DOHH2 (cell line): ENCODE data around the gene UBE2H.

ENCODE experiments used
- H3F3A ChIP-seq: fragments of 200-600 bp; sonication (generic), shearing (Covaris generic); 2 replicates; pipeline ENCODE4 v1.6.0; 2016; ENCODE audit warnings: antibody characterized with exemption, mild to moderate bottlenecking; ENCODE audit not compliant: control insufficient read depth, insufficient read depth
- H3K27ac ChIP-seq: fragments of 200-600 bp; sonication (generic); 2 replicates; pipeline ENCODE4 v1.5.1; 2014; ENCODE audit warnings: low read depth, mild to moderate bottlenecking, low read length, moderate library complexity
- H3K27me3 ChIP-seq: fragments of 200-600 bp; sonication (generic); 2 replicates; pipeline ENCODE4 v1.6.1; 2014; ENCODE audit warnings: mild to moderate bottlenecking, low read length, mixed read lengths; ENCODE audit not compliant: control insufficient read depth
- H3K36me3 ChIP-seq: fragments of 200-600 bp; sonication (generic); 2 replicates; pipeline ENCODE4 v1.6.1; 2014; ENCODE audit warnings: mild to moderate bottlenecking, low read length, moderate library complexity, mixed read lengths; ENCODE audit not compliant: control insufficient read depth
- H3K4me1 ChIP-seq: fragments of 200-600 bp; sonication (generic); 2 replicates; pipeline ENCODE4 v1.6.1; 2014; ENCODE audit warnings: mild to moderate bottlenecking, low read length, mixed read lengths; ENCODE audit not compliant: control insufficient read depth
- H3K4me2 ChIP-seq: fragments of 200-600 bp; sonication (generic); 2 replicates; pipeline ENCODE4 v1.6.0; 2014; ENCODE audit warnings: mild to moderate bottlenecking, low read length, moderate library complexity
- H3K4me3 ChIP-seq: fragments of 200-600 bp; sonication (generic); 2 replicates; pipeline ENCODE4 v1.5.1; 2014; ENCODE audit warnings: mild to moderate bottlenecking, low read length, mixed read lengths
- H3K79me2 ChIP-seq: fragments of 200-600 bp; sonication (generic); 2 replicates; pipeline ENCODE4 v1.6.1; 2014; ENCODE audit warnings: mild to moderate bottlenecking, low read length, mixed read lengths; ENCODE audit not compliant: control insufficient read depth
- H3K9me2 ChIP-seq: fragments of 200-600 bp; sonication (generic); replicated peaks from 2 replicates; pipeline ENCODE4 v1.6.1; 2014; ENCODE audit warnings: mild to moderate bottlenecking, low read length, mixed read lengths; ENCODE audit not compliant: control insufficient read depth
- H3K9me3 ChIP-seq: fragments of 200-600 bp; sonication (generic); 2 replicates; pipeline ENCODE4 v1.6.1; 2014; ENCODE audit warnings: antibody characterized with exemption, low read length, mixed read lengths; ENCODE audit not compliant: control insufficient read depth, insufficient read depth
- H4K20me1 ChIP-seq: fragments of 200-600 bp; sonication (generic); 2 replicates; pipeline ENCODE4 v1.6.0; 2014; ENCODE audit warnings: low read depth, mild to moderate bottlenecking, antibody characterized with exemption, low read length, moderate library complexity; ENCODE audit not compliant: control insufficient read depth, insufficient read depth
- CTCF ChIP-seq: fragments of 200-600 bp; sonication (generic); IDR thresholded peaks from one replicate; pipeline ENCODE4 v1.5.1; 2014; ENCODE audit warnings: antibody characterized with exemption, mild to moderate bottlenecking, low read depth, low read length; ENCODE audit not compliant: poor library complexity, severe bottlenecking
- EZH2phosphoT487 ChIP-seq: fragments of 200-600 bp; sonication (generic); IDR thresholded peaks from 2 replicates; pipeline ENCODE4 v1.6.1; 2017; ENCODE audit warnings: borderline replicate concordance, mild to moderate bottlenecking, antibody characterized with exemption, low read length, moderate library complexity, mixed read lengths

Gene UBE2H

GRCh38 chr7:129917934-129918333 is 34.8 kb downstream of the UBE2H start:
- H3K4me3 ChIP-seq: no peak overlapping the region
- H3K79me2 ChIP-seq: peaks cover 4% of the 10 kb centered on the region
- no peaks in the 10 kb centered on the region for H4K20me1 ChIP-seq

GRCh38 chr7:129914536-129915272 is 38.1 kb downstream of the UBE2H start:
- H3K4me1 ChIP-seq: no peaks in the 10 kb centered on the region
- no peaks in the 10 kb centered on the region for H3K9me3 ChIP-seq
- H3F3A ChIP-seq: no peaks in the 10 kb centered on the region
- no peaks in the 10 kb centered on the region for H4K20me1 ChIP-seq
- TF ChIP-seq EZH2phosphoT487: no peak
- no peak for TF ChIP-seq CTCF
- no peak overlapping the region for H3K4me3 ChIP-seq
- no peaks in the 10 kb centered on the region for H3K27me3 ChIP-seq
- H3K36me3 ChIP-seq: no peaks in the 10 kb centered on the region
- H3K79me2 ChIP-seq: peaks cover 4% of the 10 kb centered on the region
- H3K27ac ChIP-seq: no peak overlapping the region
- H3K9me2 ChIP-seq: no peaks in the 10 kb centered on the region
- H3K4me2 ChIP-seq: no peak overlapping the region

More at GRCh38 chr7:129917934-129918333, 34.8 kb downstream of the UBE2H start:
- TF ChIP-seq EZH2phosphoT487 (no peak), CTCF (no peak)
- H3K36me3 ChIP-seq: no peaks in the 10 kb centered on the region
- H3K27ac ChIP-seq: no peak overlapping the region
- H3K4me2 ChIP-seq: no peak overlapping the region
- no peaks in the 10 kb centered on the region for H3K9me2 ChIP-seq
- no peaks in the 10 kb centered on the region for H3K9me3 ChIP-seq
- H3K4me1 ChIP-seq: no peaks in the 10 kb centered on the region
- no peaks in the 10 kb centered on the region for H3K27me3 ChIP-seq
- H3F3A ChIP-seq: no peaks in the 10 kb centered on the region

GRCh38 chr7:129913428-129913827 is 39.3 kb downstream of the UBE2H start:
- H3K4me1 ChIP-seq: no peaks in the 10 kb centered on the region
- no peak overlapping the region for H3K27ac ChIP-seq
- H3K4me3 ChIP-seq: no peak overlapping the region
- H3K27me3 ChIP-seq: no peaks in the 10 kb centered on the region
- H3F3A ChIP-seq: no peaks in the 10 kb centered on the region
- TF ChIP-seq CTCF (no peak), EZH2phosphoT487 (no peak)
- no peak overlapping the region for H3K4me2 ChIP-seq
- H3K9me3 ChIP-seq: no peaks in the 10 kb centered on the region
- peaks cover 4% of the 10 kb centered on the region for H3K79me2 ChIP-seq
- no peaks in the 10 kb centered on the region for H4K20me1 ChIP-seq
- H3K9me2 ChIP-seq: no peaks in the 10 kb centered on the region
- no peaks in the 10 kb centered on the region for H3K36me3 ChIP-seq
